ENCODE measurements around the gene SPECC1. TPM values are rescaled to one million over a fixed set of nuclear protein-coding genes. Genes with fewer than 3 reads are reported as not detected.

The SPECC1 gene
- total RNA-seq, 1 experiment from 2014 or later = 46.4 TPM

DNA sequence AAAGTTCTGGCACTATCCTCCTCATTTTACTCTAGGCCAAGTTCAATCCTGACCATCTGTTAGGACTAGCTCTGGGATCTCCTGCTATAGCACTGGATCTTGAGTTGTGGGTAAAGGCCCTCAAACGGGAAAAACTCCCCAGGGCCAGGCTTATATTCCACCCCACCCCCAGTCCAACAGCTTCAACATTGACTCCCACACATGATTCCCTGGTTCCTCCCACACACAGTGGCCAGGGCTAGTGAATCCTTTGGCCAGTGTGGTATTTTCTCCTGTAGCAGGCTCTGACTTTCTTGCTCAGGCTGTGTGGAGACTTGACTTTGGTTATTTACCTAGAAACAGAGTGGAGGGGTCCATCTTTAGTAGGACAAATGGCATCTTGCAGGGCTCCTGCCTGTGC lies 21.3 kb upstream of the SPECC1 start:
- no TSS peak for BruUV-seq (replicated peaks)
- POLR2A ChIA-PET (ENCODE audit: unreplicated experiment) = no interaction called here
- no peak for ATAC-seq

DNA sequence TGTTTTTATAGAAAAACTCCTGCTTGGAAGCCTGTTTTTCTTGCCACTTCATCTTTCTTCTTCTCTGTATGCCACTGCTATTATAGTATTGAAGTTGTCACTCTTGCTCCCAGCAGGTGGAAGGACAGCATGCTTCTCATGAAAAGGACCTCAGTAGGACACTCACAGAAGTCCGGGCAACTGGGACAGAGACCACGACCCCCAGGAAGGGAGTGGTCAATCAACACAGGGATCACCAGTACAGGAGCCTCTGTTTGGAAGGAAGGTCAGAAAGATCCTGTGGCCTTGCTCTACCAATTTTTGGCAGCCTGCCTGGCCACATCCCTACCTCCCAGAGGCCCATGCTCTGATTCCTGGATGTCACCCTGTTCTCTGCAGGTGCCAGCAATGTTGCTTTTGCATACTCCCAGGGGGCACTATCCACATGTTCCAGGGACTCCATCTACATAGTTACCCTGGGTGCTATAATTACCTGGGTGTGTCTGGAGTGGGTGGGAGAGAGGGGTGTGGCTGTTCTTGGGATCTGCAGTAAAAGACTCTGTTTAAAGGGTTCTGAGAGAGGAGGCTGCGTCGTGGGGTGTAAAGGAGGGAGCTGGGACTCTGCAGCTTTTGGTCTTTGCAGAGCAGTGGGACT lies 17.8 kb upstream of the SPECC1 start:
- intact Hi-C loops (cut with micrococcal nuclease) = no loop called here
- no peaks in the 10 kb centered on the region for H3K36me3 ChIP-seq (ENCODE audit: low read depth, low read length)
- CTCF ChIA-PET = no interaction called here
- no peaks in the 10 kb centered on the region for H3K79me2 ChIP-seq (ENCODE audit: low read length)
- H3K4me3 ChIP-seq (ENCODE audit: low read length) = no peak overlapping the region
- H3K9ac ChIP-seq (ENCODE audit: low read length) = no peak overlapping the region
- H3K4me2 ChIP-seq (ENCODE audit: low read length) = no peak overlapping the region
- BruUV-seq (replicated peaks) = no TSS peak
- POLR2A ChIA-PET (ENCODE audit: unreplicated experiment) = no interaction called here
- no peak overlapping the region for H3K27ac ChIP-seq (ENCODE audit: low read length)
- DNase-seq (peak; percentile 22), ATAC-seq (no peak)
- H3K9me3 ChIP-seq (ENCODE audit: low read length) = no peaks in the 10 kb centered on the region
- no peaks in the 10 kb centered on the region for H3K9me2 ChIP-seq (replicated peaks; ENCODE audit: low read length)
- no peak for TF ChIP-seq EZH2phosphoT487 (IDR thresholded peaks at IDR 0.05; ENCODE audit: borderline replicate concordance, low read length)
- TF ChIP-seq, protein P1, sequence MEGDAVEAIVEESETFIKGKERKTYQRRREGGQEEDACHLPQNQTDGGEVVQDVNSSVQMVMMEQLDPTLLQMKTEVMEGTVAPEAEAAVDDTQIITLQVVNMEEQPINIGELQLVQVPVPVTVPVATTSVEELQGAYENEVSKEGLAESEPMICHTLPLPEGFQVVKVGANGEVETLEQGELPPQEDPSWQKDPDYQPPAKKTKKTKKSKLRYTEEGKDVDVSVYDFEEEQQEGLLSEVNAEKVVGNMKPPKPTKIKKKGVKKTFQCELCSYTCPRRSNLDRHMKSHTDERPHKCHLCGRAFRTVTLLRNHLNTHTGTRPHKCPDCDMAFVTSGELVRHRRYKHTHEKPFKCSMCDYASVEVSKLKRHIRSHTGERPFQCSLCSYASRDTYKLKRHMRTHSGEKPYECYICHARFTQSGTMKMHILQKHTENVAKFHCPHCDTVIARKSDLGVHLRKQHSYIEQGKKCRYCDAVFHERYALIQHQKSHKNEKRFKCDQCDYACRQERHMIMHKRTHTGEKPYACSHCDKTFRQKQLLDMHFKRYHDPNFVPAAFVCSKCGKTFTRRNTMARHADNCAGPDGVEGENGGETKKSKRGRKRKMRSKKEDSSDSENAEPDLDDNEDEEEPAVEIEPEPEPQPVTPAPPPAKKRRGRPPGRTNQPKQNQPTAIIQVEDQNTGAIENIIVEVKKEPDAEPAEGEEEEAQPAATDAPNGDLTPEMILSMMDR (conservative IDR thresholded peaks at IDR 0.05; ENCODE audit: low read depth, low read length) = no peak
- no peak for TF ChIP-seq EZH2 (IDR thresholded peaks at IDR 0.05; ENCODE audit: low read length, unreplicated experiment)
- no peaks in the 10 kb centered on the region for H3K27me3 ChIP-seq (ENCODE audit: low read length)
- no peaks in the 10 kb centered on the region for H3F3A ChIP-seq (ENCODE audit: low read length, unreplicated experiment)
- no peaks in the 10 kb centered on the region; the same call in 1 of the 2 replicates for H3K4me1 ChIP-seq (ENCODE audit: insufficient read depth, low read length)
- H4K20me1 ChIP-seq (ENCODE audit: low read length) = no peaks in the 10 kb centered on the region
- no peak overlapping the region for H2AFZ ChIP-seq (ENCODE audit: low read length)

More for the DNA sequence above, 21.3 kb upstream of the SPECC1 start:
- no peaks in the 10 kb centered on the region for H3K79me2 ChIP-seq (ENCODE audit: low read length)
- no peaks in the 10 kb centered on the region for H3K9me2 ChIP-seq (replicated peaks; ENCODE audit: low read length)
- H3F3A ChIP-seq (ENCODE audit: low read length, unreplicated experiment) = no peaks in the 10 kb centered on the region
- no peak overlapping the region for H3K27ac ChIP-seq (ENCODE audit: low read length)
- no peak overlapping the region for H3K4me3 ChIP-seq (ENCODE audit: low read length)
- H3K9ac ChIP-seq (ENCODE audit: low read length) = no peak overlapping the region
- TF ChIP-seq EZH2phosphoT487 (IDR thresholded peaks at IDR 0.05; ENCODE audit: borderline replicate concordance, low read length) = no peak
- TF ChIP-seq, protein P1 (conservative IDR thresholded peaks at IDR 0.05; ENCODE audit: low read depth, low read length) = no peak
- no peak for TF ChIP-seq EZH2 (IDR thresholded peaks at IDR 0.05; ENCODE audit: low read length, unreplicated experiment)
- no peaks in the 10 kb centered on the region for H4K20me1 ChIP-seq (ENCODE audit: low read length)
- H3K36me3 ChIP-seq (ENCODE audit: low read depth, low read length) = no peaks in the 10 kb centered on the region
- no peaks in the 10 kb centered on the region; the same call in 1 of the 2 replicates for H3K4me1 ChIP-seq (ENCODE audit: insufficient read depth, low read length)
- DNase-seq = no peak
- intact Hi-C loops (cut with micrococcal nuclease) = no loop called here
- no peak overlapping the region for H2AFZ ChIP-seq (ENCODE audit: low read length)
- CTCF ChIA-PET = no interaction called here
- H3K9me3 ChIP-seq (ENCODE audit: low read length) = no peaks in the 10 kb centered on the region
- H3K27me3 ChIP-seq (ENCODE audit: low read length) = no peaks in the 10 kb centered on the region
- H3K4me2 ChIP-seq (ENCODE audit: low read length) = no peak overlapping the region

Data from PC-3 (cell line).